H9 (cell line): ENCODE data around the gene ZNF423. TPM values are rescaled to one million over a fixed set of nuclear protein-coding genes. Genes with fewer than 3 reads are reported as not detected.

Experiments
- DNase-seq: peaks from one replicate; pipeline ENCODE4 v3.0.0-alpha.2; 2017
- H2AFZ ChIP-seq: one replicate; pipeline ENCODE4 v1.6.1; 2013; ENCODE audit warnings: mild to moderate bottlenecking, low read length, control low read depth, moderate library complexity
- H2AK5ac ChIP-seq: 2 replicates; pipeline ENCODE4 v1.6.1; 2013; ENCODE audit warnings: low read length, control low read depth, mixed read lengths; ENCODE audit not compliant: insufficient read length
- H2BK120ac ChIP-seq: one replicate; pipeline ENCODE4 v1.6.1; 2013; ENCODE audit warnings: low read depth, mild to moderate bottlenecking, low read length, control low read depth, inconsistent platforms; ENCODE audit not compliant: poor library complexity, severe bottlenecking
- H2BK12ac ChIP-seq: 2 replicates; pipeline ENCODE4 v1.6.1; 2013; ENCODE audit warnings: low read length, control low read depth, mixed read lengths, low read depth; ENCODE audit not compliant: insufficient read length
- H2BK15ac ChIP-seq: 2 replicates; pipeline ENCODE4 v1.6.1; 2013; ENCODE audit warnings: low read depth, low read length, control low read depth
- H2BK20ac ChIP-seq: one replicate; pipeline ENCODE4 v1.6.1; 2013; ENCODE audit warnings: low read depth, mild to moderate bottlenecking, low read length, control low read depth, inconsistent platforms; ENCODE audit not compliant: poor library complexity, severe bottlenecking
- H2BK5ac ChIP-seq: 2 replicates; pipeline ENCODE4 v1.6.1; 2013; ENCODE audit warnings: low read length, control low read depth, mixed read lengths; ENCODE audit not compliant: insufficient read length
- H3K14ac ChIP-seq: 2 replicates; pipeline ENCODE4 v1.6.1; 2013; ENCODE audit warnings: low read length, control low read depth; ENCODE audit not compliant: insufficient read depth
- H3K18ac ChIP-seq: 2 replicates; pipeline ENCODE4 v1.6.1; 2013; ENCODE audit warnings: low read depth, mild to moderate bottlenecking, mixed read lengths, low read length, control low read depth; ENCODE audit not compliant: insufficient read length
- H3K23ac ChIP-seq: 2 replicates; pipeline ENCODE4 v1.6.1; 2013; ENCODE audit warnings: low read length, control low read depth, mixed read lengths, low read depth; ENCODE audit not compliant: insufficient read length
- H3K23me2 ChIP-seq: 2 replicates; pipeline ENCODE4 v1.6.1; 2013; ENCODE audit warnings: low read depth, mild to moderate bottlenecking, mixed read lengths, low read length, control low read depth; ENCODE audit not compliant: insufficient read length, poor library complexity, severe bottlenecking
- H3K27ac ChIP-seq: 2 replicates; pipeline ENCODE4 v1.5.1; 2013; ENCODE audit warnings: low read length, control low read depth, mixed read lengths, low read depth; ENCODE audit not compliant: insufficient read length
- H3K27me3 ChIP-seq: 2 replicates; pipeline ENCODE4 v1.6.1; 2013; ENCODE audit warnings: low read length, control low read depth, inconsistent platforms; ENCODE audit not compliant: insufficient read depth
- H3K4ac ChIP-seq: 2 replicates; pipeline ENCODE4 v1.6.1; 2013; ENCODE audit warnings: low read depth, mild to moderate bottlenecking, control low read depth, inconsistent platforms, low read length, moderate library complexity
- H3K4me1 ChIP-seq: 2 replicates; pipeline ENCODE4 v1.6.1; 2013; ENCODE audit warnings: low read length, control low read depth, inconsistent platforms; ENCODE audit not compliant: insufficient read depth
- H3K4me2 ChIP-seq: 2 replicates; pipeline ENCODE4 v1.6.1; 2013; ENCODE audit warnings: low read length, control low read depth, mixed read lengths; ENCODE audit not compliant: insufficient read length, insufficient read depth
- H3K56ac ChIP-seq: 2 replicates; pipeline ENCODE4 v1.6.1; 2013; ENCODE audit warnings: low read depth, mild to moderate bottlenecking, mixed read lengths, low read length, control low read depth; ENCODE audit not compliant: insufficient read length
- H3K79me1 ChIP-seq: 2 replicates; pipeline ENCODE4 v1.6.1; 2013; ENCODE audit warnings: low read depth, mild to moderate bottlenecking, moderate library complexity, low read length, control low read depth, inconsistent platforms; ENCODE audit not compliant: insufficient read depth, poor library complexity, severe bottlenecking
- H3K79me2 ChIP-seq: 2 replicates; pipeline ENCODE4 v1.6.1; 2013; ENCODE audit warnings: low read length, control low read depth, inconsistent platforms; ENCODE audit not compliant: insufficient read depth
- H3K9ac ChIP-seq: 2 replicates; pipeline ENCODE4 v1.6.1; 2013; ENCODE audit warnings: low read length, control low read depth, mixed read lengths; ENCODE audit not compliant: insufficient read length; ENCODE audit errors: extremely low read depth
- H3K9me3 ChIP-seq: one replicate; pipeline ENCODE4 v1.6.1; 2013; ENCODE audit warnings: low read depth, low read length, inconsistent platforms; ENCODE audit not compliant: control insufficient read depth
- H3T11ph ChIP-seq: one replicate; pipeline ENCODE4 v1.6.1; 2013; ENCODE audit warnings: mild to moderate bottlenecking, low read length, control low read depth, inconsistent platforms
- H4K20me1 ChIP-seq: one replicate; pipeline ENCODE4 v1.6.1; 2013; ENCODE audit not compliant: control insufficient read depth, insufficient read length, insufficient read depth
- H4K5ac ChIP-seq: 2 replicates; pipeline ENCODE4 v1.6.1; 2013; ENCODE audit warnings: low read depth, mild to moderate bottlenecking, mixed read lengths, low read length, control low read depth; ENCODE audit not compliant: insufficient read length
- H4K8ac ChIP-seq: replicated peaks from 2 replicates; pipeline ENCODE4 v1.6.1; 2013; ENCODE audit warnings: low read length, control low read depth, mixed read lengths, low read depth; ENCODE audit not compliant: insufficient read length
- H4K91ac ChIP-seq: 2 replicates; pipeline ENCODE4 v1.6.1; 2013; ENCODE audit warnings: low read depth, mild to moderate bottlenecking, moderate library complexity, mixed read lengths, low read length, control low read depth; ENCODE audit not compliant: insufficient read length
- H3K27ac Mint-ChIP-seq, 3 experiments: 2 replicates in 2 of 3; 3 replicates in 1 of 3; pipeline ENCODE4 v1.8.0; 2020 to 2021; ENCODE audit warnings: mixed read lengths in 3 of 3, mild to moderate bottlenecking in 1 of 3, moderate library complexity in 1 of 3
- H3K27me3 Mint-ChIP-seq: 2 replicates; pipeline ENCODE4 v1.8.0; 2021; ENCODE audit warnings: low read depth, mild to moderate bottlenecking, moderate library complexity, mixed read lengths
- H3K36me3 Mint-ChIP-seq, 3 experiments: 2 replicates in 2 of 3; 3 replicates in 1 of 3; pipeline ENCODE4 v1.8.0; 2020 to 2021; ENCODE audit warnings: low read depth in 3 of 3, mixed read lengths in 3 of 3; ENCODE audit not compliant: insufficient read depth in 1 of 3
- H3K4me1 Mint-ChIP-seq, 2 experiments: 2 replicates each; pipeline ENCODE4 v1.8.0; 2020; ENCODE audit warnings: mixed read lengths in 2 of 2
- H3K4me3 Mint-ChIP-seq, 2 experiments: 2 replicates in 1 of 2; 3 replicates in 1 of 2; pipeline ENCODE4 v1.8.0; 2020 to 2021; ENCODE audit warnings: mild to moderate bottlenecking in 2 of 2, mixed read lengths in 2 of 2, moderate library complexity in 1 of 2
- H3K9me3 Mint-ChIP-seq, 2 experiments: 2 replicates in 1 of 2; 3 replicates in 1 of 2; pipeline ENCODE4 v1.8.0; 2020; ENCODE audit warnings: mild to moderate bottlenecking in 2 of 2, mixed read lengths in 2 of 2, moderate library complexity in 1 of 2
- WGBS: extraction: QIAGEN DNeasy Blood & Tissue Kit; methylation state at CpG from one replicate; pipeline ENCODE4 v1.1.7; 2013; ENCODE audit warnings: missing lambda C conversion rate, low lambda C conversion rate, mixed read lengths; ENCODE audit not compliant: insufficient read length; ENCODE audit errors: extremely low coverage; 5-methylcytosine and 5-hydroxymethylcytosine counted together
- total RNA-seq: library from RNA; stranded (reverse); gene quantifications from 2 replicates; pipeline ENCODE4 v1.2.1, GENCODE V29; 2021
- TF ChIP-seq, protein P1 (sequence below): fragments of 200-600 bp; sonication (generic); conservative IDR thresholded peaks from 3 replicates; pipeline ENCODE4 v1.8.0; 2021; ENCODE audit warnings: antibody characterized with exemption, mild to moderate bottlenecking

ZNF423 gene
- total RNA-seq, 1 experiment from 2014 or later: 51.5 TPM

DNA sequence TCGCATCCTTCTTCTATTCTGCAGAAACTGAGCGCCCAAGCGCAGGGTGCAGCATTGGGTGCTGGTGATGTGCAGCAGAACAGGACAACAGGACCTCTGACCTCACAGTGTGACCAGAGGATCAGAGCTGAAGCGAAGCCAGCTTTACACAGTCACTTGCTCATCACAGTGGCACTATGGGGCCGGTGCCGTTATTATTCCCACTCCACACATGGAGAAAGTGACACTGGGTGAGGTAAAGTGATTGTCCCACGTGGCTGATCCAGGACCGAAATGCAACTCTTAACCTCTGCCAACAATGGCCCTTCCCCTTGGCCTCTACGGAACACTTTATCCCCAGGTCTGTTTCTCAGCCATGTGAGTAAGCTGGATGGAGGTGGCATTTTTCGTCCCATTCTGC, 311.1 kb downstream of the ZNF423 start:
- WGBS: no CpG with 5 or more reads among the region's 10 CpGs
- H3K27ac Mint-ChIP-seq: no peak overlapping the region

More for the DNA sequence above, 311.1 kb downstream of the ZNF423 start:
- Histone ChIP-seq H2BK12ac (no peak overlapping the region), H2BK15ac (no peak overlapping the region), H2BK5ac (no peak overlapping the region), H3T11ph (no peak overlapping the region), H4K20me1 (no peaks in the 10 kb centered on the region), H3K14ac (no peak overlapping the region), H3K4ac (no peak overlapping the region), H3K79me1 (no peaks in the 10 kb centered on the region), H2BK20ac (no peak overlapping the region), H3K56ac (no peak overlapping the region), H3K23me2 (no peaks in the 10 kb centered on the region), H3K9ac (no peak overlapping the region), H3K4me2 (no peak overlapping the region), H4K8ac (no peak overlapping the region), H4K91ac (no peak overlapping the region), H2AK5ac (no peak overlapping the region), H3K18ac (no peak overlapping the region), H3K4me1 (no peaks in the 10 kb centered on the region; the same call in 1 of the 2 replicates), H3K9me3 (no peaks in the 10 kb centered on the region), H2BK120ac (no peak overlapping the region), H2AFZ (no peak overlapping the region), H3K27ac (no peak overlapping the region), H4K5ac (no peak overlapping the region), H3K79me2 (no peaks in the 10 kb centered on the region), H3K27me3 (no peaks in the 10 kb centered on the region; the same call in 1 of the 2 replicates), H3K23ac (no peak overlapping the region)
- TF ChIP-seq, protein P1, sequence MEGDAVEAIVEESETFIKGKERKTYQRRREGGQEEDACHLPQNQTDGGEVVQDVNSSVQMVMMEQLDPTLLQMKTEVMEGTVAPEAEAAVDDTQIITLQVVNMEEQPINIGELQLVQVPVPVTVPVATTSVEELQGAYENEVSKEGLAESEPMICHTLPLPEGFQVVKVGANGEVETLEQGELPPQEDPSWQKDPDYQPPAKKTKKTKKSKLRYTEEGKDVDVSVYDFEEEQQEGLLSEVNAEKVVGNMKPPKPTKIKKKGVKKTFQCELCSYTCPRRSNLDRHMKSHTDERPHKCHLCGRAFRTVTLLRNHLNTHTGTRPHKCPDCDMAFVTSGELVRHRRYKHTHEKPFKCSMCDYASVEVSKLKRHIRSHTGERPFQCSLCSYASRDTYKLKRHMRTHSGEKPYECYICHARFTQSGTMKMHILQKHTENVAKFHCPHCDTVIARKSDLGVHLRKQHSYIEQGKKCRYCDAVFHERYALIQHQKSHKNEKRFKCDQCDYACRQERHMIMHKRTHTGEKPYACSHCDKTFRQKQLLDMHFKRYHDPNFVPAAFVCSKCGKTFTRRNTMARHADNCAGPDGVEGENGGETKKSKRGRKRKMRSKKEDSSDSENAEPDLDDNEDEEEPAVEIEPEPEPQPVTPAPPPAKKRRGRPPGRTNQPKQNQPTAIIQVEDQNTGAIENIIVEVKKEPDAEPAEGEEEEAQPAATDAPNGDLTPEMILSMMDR: no peak
- H3K4me3 Mint-ChIP-seq: no peak overlapping the region
- no peak for DNase-seq
- H3K27me3 Mint-ChIP-seq: no peaks in the 10 kb centered on the region; the same call in 1 of the 2 replicates
- H3K36me3 Mint-ChIP-seq: no peaks in the 10 kb centered on the region
- H3K4me1 Mint-ChIP-seq: peaks cover 46 to 65% of the 10 kb centered on the region in 2 experiments
- no peaks in the 10 kb centered on the region for H3K9me3 Mint-ChIP-seq
